Neural crest cell (in vitro differentiated cells): ENCODE data around the gene CAPZB. TPM values are rescaled to one million over a fixed set of nuclear protein-coding genes. Genes with fewer than 3 reads are reported as not detected.

Experiments used
- DNase-seq: peaks from one replicate; pipeline ENCODE4 v3.0.0; 2021; ENCODE audit warnings: low read depth, mixed read lengths, low spot score
- H3K27ac Mint-ChIP-seq: one replicate; pipeline ENCODE4 v1.8.0; 2021; ENCODE audit warnings: mild to moderate bottlenecking, mixed read lengths; ENCODE audit not compliant: unreplicated experiment
- H3K27me3 Mint-ChIP-seq: 2 replicates; pipeline ENCODE4 v1.8.0; 2021; ENCODE audit warnings: low read depth, mild to moderate bottlenecking, mixed read lengths
- H3K36me3 Mint-ChIP-seq: 2 replicates; pipeline ENCODE4 v1.8.0; 2021; ENCODE audit warnings: low read depth, mild to moderate bottlenecking, mixed read lengths
- H3K4me1 Mint-ChIP-seq: 2 replicates; pipeline ENCODE4 v1.8.0; 2021; ENCODE audit warnings: mixed read lengths
- H3K4me3 Mint-ChIP-seq: one replicate; pipeline ENCODE4 v1.8.0; 2021; ENCODE audit warnings: mild to moderate bottlenecking, mixed read lengths
- H3K9me3 Mint-ChIP-seq: 2 replicates; pipeline ENCODE4 v1.8.0; 2021; ENCODE audit warnings: mixed read lengths
- total RNA-seq: library from RNA; stranded (reverse); gene quantifications from 2 replicates; pipeline ENCODE4 v1.2.1, GENCODE V29; 2021
- TF ChIP-seq, protein P1 (sequence below): fragments of 200-600 bp; sonication (generic); conservative IDR thresholded peaks from 2 replicates; pipeline ENCODE4 v1.5.0; 2021; ENCODE audit warnings: antibody characterized with exemption, mild to moderate bottlenecking

CAPZB gene
- total RNA-seq, 1 donor from 2014 or later: 256 TPM

DNA sequence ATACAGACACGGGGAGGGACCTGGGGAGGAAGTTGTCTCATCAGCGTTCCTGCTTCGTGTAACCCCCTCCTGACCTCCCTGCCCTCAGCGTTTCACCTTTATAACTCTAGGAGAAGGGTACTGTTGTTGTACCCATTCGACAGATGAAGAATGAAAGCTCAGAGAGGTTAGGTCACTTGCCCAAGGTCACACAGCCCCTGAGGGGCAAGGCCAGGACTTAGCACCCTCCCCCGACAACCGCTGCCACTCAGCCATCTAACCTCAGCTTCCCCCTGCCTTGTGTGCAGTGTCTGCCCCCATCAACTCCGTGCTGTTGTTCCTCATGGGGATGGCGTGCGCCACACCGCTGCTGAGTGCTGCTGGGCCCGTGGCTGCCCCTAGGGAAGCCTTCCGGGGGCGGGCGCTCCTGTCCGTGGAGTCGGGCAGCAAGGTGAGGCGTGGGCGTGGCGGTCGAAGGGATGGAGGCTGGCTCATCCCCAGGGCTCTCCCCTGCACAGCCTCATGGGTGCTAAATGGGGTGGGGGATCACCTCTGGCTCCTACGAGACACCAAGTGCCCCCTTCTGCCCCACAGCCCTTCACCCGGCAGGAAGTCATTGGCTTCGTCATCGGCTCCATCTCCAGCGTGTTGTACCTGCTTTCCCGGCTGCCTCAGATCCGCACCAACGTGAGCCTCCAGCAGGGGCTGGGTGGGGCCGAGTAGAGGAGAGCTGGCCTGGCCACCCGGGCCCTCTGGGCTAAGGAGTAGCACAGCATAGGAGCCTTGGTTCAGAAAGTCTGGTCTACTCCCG lies 159.2 kb downstream of the CAPZB start:
- H3K4me3 Mint-ChIP-seq: no peak overlapping the region
- H3K4me1 Mint-ChIP-seq: no peaks in the 10 kb centered on the region
- no peaks in the 10 kb centered on the region for H3K27me3 Mint-ChIP-seq
- no peak for DNase-seq
- H3K9me3 Mint-ChIP-seq: no peaks in the 10 kb centered on the region
- TF ChIP-seq, protein P1, sequence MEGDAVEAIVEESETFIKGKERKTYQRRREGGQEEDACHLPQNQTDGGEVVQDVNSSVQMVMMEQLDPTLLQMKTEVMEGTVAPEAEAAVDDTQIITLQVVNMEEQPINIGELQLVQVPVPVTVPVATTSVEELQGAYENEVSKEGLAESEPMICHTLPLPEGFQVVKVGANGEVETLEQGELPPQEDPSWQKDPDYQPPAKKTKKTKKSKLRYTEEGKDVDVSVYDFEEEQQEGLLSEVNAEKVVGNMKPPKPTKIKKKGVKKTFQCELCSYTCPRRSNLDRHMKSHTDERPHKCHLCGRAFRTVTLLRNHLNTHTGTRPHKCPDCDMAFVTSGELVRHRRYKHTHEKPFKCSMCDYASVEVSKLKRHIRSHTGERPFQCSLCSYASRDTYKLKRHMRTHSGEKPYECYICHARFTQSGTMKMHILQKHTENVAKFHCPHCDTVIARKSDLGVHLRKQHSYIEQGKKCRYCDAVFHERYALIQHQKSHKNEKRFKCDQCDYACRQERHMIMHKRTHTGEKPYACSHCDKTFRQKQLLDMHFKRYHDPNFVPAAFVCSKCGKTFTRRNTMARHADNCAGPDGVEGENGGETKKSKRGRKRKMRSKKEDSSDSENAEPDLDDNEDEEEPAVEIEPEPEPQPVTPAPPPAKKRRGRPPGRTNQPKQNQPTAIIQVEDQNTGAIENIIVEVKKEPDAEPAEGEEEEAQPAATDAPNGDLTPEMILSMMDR: no peak
- no peak overlapping the region for H3K27ac Mint-ChIP-seq
- peaks cover 2% of the 10 kb centered on the region for H3K36me3 Mint-ChIP-seq

DNA sequence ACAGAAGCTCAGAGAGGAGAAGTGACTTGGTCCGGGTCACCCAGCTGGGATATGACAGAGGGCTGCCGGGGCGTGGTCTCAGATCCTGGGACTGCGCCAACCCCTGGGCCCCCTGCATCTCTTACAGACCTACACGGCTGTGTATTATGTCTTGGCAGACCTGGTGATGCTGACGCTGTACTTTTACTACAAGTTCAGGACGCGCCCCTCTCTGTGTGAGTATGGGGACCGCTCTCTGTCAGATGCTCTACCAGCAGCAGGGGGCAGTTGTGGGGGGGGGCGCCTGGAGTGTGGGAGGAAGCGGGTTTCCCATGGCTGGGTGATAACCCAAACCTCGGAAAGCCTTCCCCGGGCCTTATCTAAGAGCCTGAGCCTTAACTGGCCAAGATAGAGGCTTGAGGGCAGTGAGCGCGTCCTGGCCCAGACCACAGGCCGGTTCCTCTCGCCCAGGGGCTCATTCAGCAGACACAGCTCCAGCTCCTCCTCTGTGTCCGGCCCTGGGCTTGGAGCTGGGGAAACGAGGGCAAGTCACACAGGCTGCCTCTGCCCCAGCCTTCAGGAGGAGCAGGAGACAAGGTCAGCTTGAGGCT lies 159.9 kb downstream of the CAPZB start:
- no peak for DNase-seq
- Mint-ChIP-seq H3K27ac (no peak overlapping the region), H3K9me3 (no peaks in the 10 kb centered on the region), H3K36me3 (peaks cover 2% of the 10 kb centered on the region), H3K4me3 (no peak overlapping the region), H3K4me1 (no peaks in the 10 kb centered on the region), H3K27me3 (no peaks in the 10 kb centered on the region)
- TF ChIP-seq, protein P1: no peak

DNA sequence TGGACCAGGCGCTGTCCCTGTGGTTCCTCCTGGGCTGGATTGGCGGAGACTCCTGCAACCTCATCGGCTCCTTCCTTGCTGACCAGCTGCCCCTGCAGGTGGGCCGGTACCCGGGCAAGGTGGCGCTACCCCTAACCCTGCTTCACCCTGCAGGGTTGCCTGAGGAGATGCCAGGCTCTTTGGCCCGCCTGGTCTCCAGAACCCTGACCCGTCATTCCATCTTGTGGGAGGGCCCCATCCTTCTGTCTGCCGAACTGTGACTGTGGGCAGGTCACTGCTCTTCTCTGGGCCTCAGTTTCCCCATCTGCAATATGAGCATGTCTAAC lies 160.7 kb downstream of the CAPZB start:
- H3K27ac Mint-ChIP-seq: no peak overlapping the region
- peaks cover 2% of the 10 kb centered on the region for H3K36me3 Mint-ChIP-seq
- TF ChIP-seq, protein P1: no peak

DNA sequence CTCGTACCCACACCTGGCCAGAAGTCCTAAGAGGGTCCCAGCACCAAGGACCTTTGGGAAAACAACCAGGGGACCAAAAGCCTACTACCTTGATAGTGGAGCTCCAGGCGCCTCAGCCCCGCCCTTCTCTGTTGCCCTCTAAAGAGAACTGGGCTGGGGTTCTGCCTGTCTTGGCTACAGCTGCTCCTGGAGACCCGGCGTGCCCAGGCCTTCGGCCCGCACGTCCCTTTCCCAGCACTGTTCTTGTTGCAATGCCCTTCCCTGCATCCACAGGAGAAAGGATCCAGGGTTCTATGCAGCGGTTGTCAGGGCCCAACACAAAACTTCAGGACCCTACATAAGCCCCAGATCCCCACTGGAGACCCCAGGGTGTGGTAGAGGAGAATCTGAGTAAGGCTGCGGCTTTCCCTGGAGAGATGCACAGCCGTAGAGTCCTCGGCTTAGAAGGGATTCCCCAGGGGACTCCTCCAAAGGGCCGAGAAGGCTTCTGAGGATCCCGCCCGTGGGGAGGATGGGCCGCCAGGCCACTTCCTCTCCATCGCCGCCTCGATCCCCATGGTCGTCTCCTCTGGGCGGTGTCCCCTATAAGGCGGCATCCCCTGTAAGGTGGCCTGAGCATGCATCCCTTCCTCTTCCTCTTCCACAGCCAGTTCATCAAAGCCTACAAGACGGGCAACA lies 161.2 kb downstream of the CAPZB start:
- H3K27me3 Mint-ChIP-seq: no peaks in the 10 kb centered on the region
- no peak overlapping the region for H3K27ac Mint-ChIP-seq
- no peak for DNase-seq
- H3K4me1 Mint-ChIP-seq: no peaks in the 10 kb centered on the region
- H3K36me3 Mint-ChIP-seq: peaks cover 4% of the 10 kb centered on the region
- no peaks in the 10 kb centered on the region for H3K9me3 Mint-ChIP-seq
- TF ChIP-seq, protein P1: no peak
- H3K4me3 Mint-ChIP-seq: no peak overlapping the region

More for the DNA sequence above, 160.7 kb downstream of the CAPZB start:
- no peak for DNase-seq
- Mint-ChIP-seq H3K4me1 (no peaks in the 10 kb centered on the region), H3K9me3 (no peaks in the 10 kb centered on the region), H3K27me3 (no peaks in the 10 kb centered on the region), H3K4me3 (no peak overlapping the region)

DNA sequence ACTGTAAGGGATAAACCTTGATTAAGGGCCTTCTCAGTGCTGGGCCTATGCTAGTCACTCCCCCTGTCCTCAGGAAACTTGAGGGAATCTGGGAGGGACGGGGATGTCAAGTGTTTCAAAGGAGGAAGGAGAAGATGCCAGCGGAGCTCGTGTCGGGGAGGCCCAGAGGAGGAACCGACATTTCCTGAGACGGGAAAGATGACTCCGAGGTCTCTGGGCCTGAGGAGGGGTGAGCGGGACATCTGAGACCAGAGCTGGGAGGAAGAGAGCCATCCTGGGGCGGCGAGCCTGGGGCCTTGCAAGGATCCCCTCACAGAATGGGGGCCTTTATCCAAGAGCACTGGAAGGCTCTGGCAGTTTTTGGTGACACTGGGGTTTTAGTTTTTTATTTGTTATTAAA lies 162.9 kb downstream of the CAPZB start:
- Mint-ChIP-seq H3K36me3 (peaks cover 8% of the 10 kb centered on the region), H3K4me1 (no peaks in the 10 kb centered on the region), H3K9me3 (no peaks in the 10 kb centered on the region), H3K4me3 (peak overlapping the region; percentile 31), H3K27me3 (no peaks in the 10 kb centered on the region), H3K27ac (peak overlapping the region; percentile 57)
- TF ChIP-seq, protein P1: no peak
- no peak for DNase-seq
